HG03025 (cell line): ENCODE results near the gene PHF1.

Experiments
- ATAC-seq: cut with Tn5 transposase; IDR thresholded peaks from one replicate; pipeline ENCODE4 v1.9.1; 2021; ENCODE audit warnings: mild to moderate bottlenecking, moderate library complexity; ENCODE audit not compliant: unreplicated experiment, low FRiP score

The PHF1 gene

GRCh38 chr6:33430991-33431879 is 20.4 kb downstream of the PHF1 start:
- no peak for ATAC-seq

GRCh38 chr6:33431880-33432541 is 21.2 kb downstream of the PHF1 start:
- ATAC-seq: no peak

- ATAC-seq: no peak
Observed at GRCh38 chr6:33432546-33432945, 21.7 kb downstream of the PHF1 start.

- no peak for ATAC-seq
Observed at GRCh38 chr6:33433001-33433543, 22.3 kb downstream of the PHF1 start.

- ATAC-seq: no peak
Observed at GRCh38 chr6:33433544-33434191, 22.9 kb downstream of the PHF1 start.

GRCh38 chr6:33434961-33435360 is 24.1 kb downstream of the PHF1 start:
- ATAC-seq: no peak

GRCh38 chr6:33437666-33438065 is 26.9 kb downstream of the PHF1 start:
- ATAC-seq: no peak

GRCh38 chr6:33438978-33439594 is 28.3 kb downstream of the PHF1 start:
- no peak for ATAC-seq

- ATAC-seq: no peak
Observed at GRCh38 chr6:33439956-33440648, 29.3 kb downstream of the PHF1 start.

- ATAC-seq: no peak
Observed at GRCh38 chr6:33440649-33441309, 30.0 kb downstream of the PHF1 start.

GRCh38 chr6:33441457-33441856 is 30.6 kb downstream of the PHF1 start:
- no peak for ATAC-seq

GRCh38 chr6:33442283-33442682 is 31.5 kb downstream of the PHF1 start:
- ATAC-seq: no peak

- ATAC-seq: no peak
Observed at GRCh38 chr6:33443025-33443424, 32.2 kb downstream of the PHF1 start.

GRCh38 chr6:33443619-33444504 is 33.0 kb downstream of the PHF1 start:
- ATAC-seq: no peak

GRCh38 chr6:33445119-33445603 is 34.3 kb downstream of the PHF1 start:
- ATAC-seq: no peak

GRCh38 chr6:33446356-33446755 is 35.5 kb downstream of the PHF1 start:
- no peak for ATAC-seq

GRCh38 chr6:33450434-33450833 is 39.6 kb downstream of the PHF1 start:
- no peak for ATAC-seq

- no peak for ATAC-seq
Observed at GRCh38 chr6:33451606-33452005, 40.8 kb downstream of the PHF1 start.
